ENCODE results near the gene MYG1. TPM values are rescaled to one million over a fixed set of nuclear protein-coding genes. Genes with fewer than 3 reads are reported as not detected.
A peak's percentile ranks its signal among the peaks of the same experiment; 100 is the strongest.

Gene MYG1
- total and polyA plus RNA-seq, 2 of the 4 experiments (the other 2 are of a cell fraction) = 49.8 to 63.7 TPM

GRCh38 chr12:53292426-53292825, 7.1 kb upstream of the MYG1 start:
- intact Hi-C loops (cut with micrococcal nuclease) = no loop called here
- Histone ChIP-seq H3K79me1 (ENCODE audit: low read depth in 1 of 2, low read length in 2 of 2) (peaks cover 4 to 48% of the 10 kb centered on the region in 2 experiments; a peak in 2 of 4 replicates), H4K20me1 (ENCODE audit: insufficient read depth, low read length) (no peaks in the 10 kb centered on the region), H3K4me2 (ENCODE audit: low read depth, low read length) (no peak overlapping the region), H3K14ac (replicated peaks; ENCODE audit: low read depth, low read length) (no peak overlapping the region), H3K9me3 (ENCODE audit: control insufficient read depth, insufficient read depth, low read length) (no peaks in the 10 kb centered on the region), H2BK15ac (ENCODE audit: low read depth, low read length) (no peak overlapping the region), H4K91ac (ENCODE audit: insufficient read depth, low read depth, low read length) (no peak overlapping the region), H2AK9ac (replicated peaks; ENCODE audit: low read depth, low read length, poor library complexity) (peak overlapping the region; percentile 43), H2AFZ (replicated peaks; ENCODE audit: low read length, poor library complexity) (no peak overlapping the region), H3K4ac (ENCODE audit: low read depth, low read length) (no peak overlapping the region), H2AK5ac (ENCODE audit: low read depth, low read length) (no peak overlapping the region), H3K4me1 (ENCODE audit: control insufficient read depth, insufficient read depth, low read length) (peaks cover 25% of the 10 kb centered on the region), H2BK120ac (ENCODE audit: low read depth, low read length) (no peak overlapping the region), H3K9ac (ENCODE audit: low read depth, low read length) (no peak overlapping the region), H3K4me3 (ENCODE audit: insufficient read depth, low read depth, low read length) (no peak overlapping the region), H3K56ac (ENCODE audit: extremely low read depth, insufficient read depth, low read length) (no peak overlapping the region), H3K23ac (ENCODE audit: low read depth, low read length) (no peak overlapping the region), H3K18ac (ENCODE audit: low read depth, low read length) (no peak overlapping the region), H2BK20ac (ENCODE audit: low read depth, low read length) (no peak overlapping the region), H4K8ac (ENCODE audit: low read depth in 2 of 2, low read length in 2 of 2) (no peak overlapping the region), H3K9me1 (ENCODE audit: insufficient read depth, low read length) (peaks cover 10% of the 10 kb centered on the region; the same call in 1 of the 2 replicates), H4K5ac (ENCODE audit: low read depth, low read length) (no peak overlapping the region), H2BK5ac (ENCODE audit: low read depth, low read length, poor library complexity, severe bottlenecking) (no peak overlapping the region), H3K27ac (ENCODE audit: insufficient read depth, low read length) (no peak overlapping the region), H3K27me3 (ENCODE audit: control insufficient read depth, insufficient read depth, low read length) (no peaks in the 10 kb centered on the region), H3K36me3 (ENCODE audit: control insufficient read depth, insufficient read depth, low read length) (no peaks in the 10 kb centered on the region)
- BruUV-seq (replicated peaks) = no TSS peak
- DNase-seq (no peak), ATAC-seq (ENCODE audit: low read depth) (no peak)
- TF ChIP-seq RAD21 (IDR thresholded peaks at IDR 0.05; ENCODE audit: low read length) (no peak), POLR2A (IDR thresholded peaks at IDR 0.05; ENCODE audit: low read depth, low read length) (no peak), ELK1 (IDR thresholded peaks at IDR 0.05; ENCODE audit: borderline replicate concordance, low read depth, low read length) (no peak), MXI1 (IDR thresholded peaks at IDR 0.05; ENCODE audit: borderline replicate concordance, low read depth, low read length) (no peak), CEBPB (IDR thresholded peaks at IDR 0.05; ENCODE audit: low read depth, low read length) (no peak), MAZ (IDR thresholded peaks at IDR 0.05; ENCODE audit: borderline replicate concordance, low read depth, low read length) (no peak), USF2 (IDR thresholded peaks at IDR 0.05; ENCODE audit: low read depth, low read length) (no peak), CTCF (conservative IDR thresholded peaks at IDR 0.05; ENCODE audit: low read depth, low read length) (no peak)
- ChIA-PET CTCF (interaction anchor here (0.6 kb wide), 1 partner anchor 74 kb away, joined by 3 read pairs; no protein-coding TSS in a partner anchor), POLR2A (ENCODE audit: unreplicated experiment) (no interaction called here)
- dilution Hi-C loops (cut with HindIII; ENCODE audit: low sequenced_read_pairs, unreplicated experiment) = no loop called here
- in situ Hi-C loops (cut with MboI; ENCODE audit: low sequenced_read_pairs) = no loop called here

Measured in IMR-90 (cell line).